Astrocyte (in vitro differentiated cells and primary cell): Measurements from ENCODE around the gene ZDHHC14. TPM values are rescaled to one million over a fixed set of nuclear protein-coding genes. Genes with fewer than 3 reads are reported as not detected.

Experiments
- DNase-seq: peaks from one replicate; pipeline ENCODE4 v3.0.0-alpha.2; 2010; ENCODE audit warnings: low read depth
- FAIRE-seq: peaks from 2 replicates; lab custom pipeline; 2011; peaks lifted over from hg19 to GRCh38; lab: Jason Lieb, UNC
- H2AFZ ChIP-seq: 2 replicates; pipeline ENCODE4 v1.6.0; 2012; ENCODE audit warnings: low read depth, low read length, inconsistent platforms
- H3K27ac ChIP-seq: 2 replicates; pipeline ENCODE4 v1.5.1; 2011; ENCODE audit warnings: low read depth, low read length, inconsistent platforms
- H3K27me3 ChIP-seq: 2 replicates; pipeline ENCODE4 v1.6.0; 2011; ENCODE audit warnings: low read length, inconsistent platforms; ENCODE audit not compliant: insufficient read depth
- H3K36me3 ChIP-seq: 2 replicates; pipeline ENCODE4 v1.5.1; 2011; ENCODE audit warnings: low read length, inconsistent platforms; ENCODE audit not compliant: insufficient read depth
- H3K4me1 ChIP-seq: 2 replicates; pipeline ENCODE4 v1.5.1; 2011; ENCODE audit warnings: low read length, inconsistent platforms; ENCODE audit not compliant: insufficient read depth
- H3K4me2 ChIP-seq: 2 replicates; pipeline ENCODE4 v1.6.0; 2012; ENCODE audit warnings: low read length, inconsistent platforms
- H3K4me3 ChIP-seq: 2 replicates; pipeline ENCODE4 v1.5.1; 2011; ENCODE audit warnings: low read depth, mild to moderate bottlenecking, low read length, inconsistent platforms; ENCODE audit not compliant: insufficient read depth
- H3K79me2 ChIP-seq: 2 replicates; pipeline ENCODE4 v1.6.0; 2012; ENCODE audit warnings: mild to moderate bottlenecking, low read length, inconsistent platforms; ENCODE audit not compliant: insufficient read depth
- H3K9ac ChIP-seq: 2 replicates; pipeline ENCODE4 v1.6.0; 2012; ENCODE audit warnings: mild to moderate bottlenecking, low read length, inconsistent platforms
- H3K9me3 ChIP-seq: 2 replicates; pipeline ENCODE4 v1.5.1; 2012; ENCODE audit warnings: low read depth, mild to moderate bottlenecking, low read length, inconsistent platforms; ENCODE audit not compliant: insufficient read depth
- H4K20me1 ChIP-seq: 2 replicates; pipeline ENCODE4 v1.6.0; 2012; ENCODE audit warnings: low read length, inconsistent platforms; ENCODE audit not compliant: insufficient read depth
- H3K27ac Mint-ChIP-seq: one replicate; pipeline ENCODE4 v1.8.0; 2021; ENCODE audit warnings: mild to moderate bottlenecking, mixed read lengths; ENCODE audit not compliant: unreplicated experiment
- H3K27me3 Mint-ChIP-seq: one replicate; pipeline ENCODE4 v1.8.0; 2021; ENCODE audit warnings: low read depth, mixed read lengths; ENCODE audit not compliant: unreplicated experiment
- H3K36me3 Mint-ChIP-seq: one replicate; pipeline ENCODE4 v1.8.0; 2021; ENCODE audit warnings: low read depth, mixed read lengths; ENCODE audit not compliant: unreplicated experiment
- H3K4me1 Mint-ChIP-seq: one replicate; pipeline ENCODE4 v1.8.0; 2021; ENCODE audit warnings: low read depth, mixed read lengths; ENCODE audit not compliant: unreplicated experiment
- H3K4me3 Mint-ChIP-seq: one replicate; pipeline ENCODE4 v1.8.0; 2021; ENCODE audit warnings: mild to moderate bottlenecking, moderate library complexity, mixed read lengths; ENCODE audit not compliant: unreplicated experiment
- H3K9me3 Mint-ChIP-seq: one replicate; pipeline ENCODE4 v1.8.0; 2021; ENCODE audit warnings: mild to moderate bottlenecking, mixed read lengths; ENCODE audit not compliant: unreplicated experiment
- EZH2 ChIP-seq: IDR thresholded peaks from 2 replicates; pipeline ENCODE4 v1.6.1; 2012; ENCODE audit warnings: mild to moderate bottlenecking, low read length, inconsistent platforms; ENCODE audit not compliant: insufficient read depth
- total RNA-seq: library from RNA; stranded (reverse); gene quantifications from 2 replicates; pipeline ENCODE4 v1.2.1, GENCODE V29; 2021
- TF ChIP-seq, protein P1 (sequence below): IDR thresholded peaks from 2 replicates; pipeline ENCODE4 v1.5.1; 2011; ENCODE audit warnings: low read depth, mild to moderate bottlenecking, inconsistent platforms, low read length, moderate library complexity; ENCODE audit not compliant: insufficient read depth

The ZDHHC14 gene
- total RNA-seq, 1 donor from 2014 or later: 7.2 TPM

DNA sequence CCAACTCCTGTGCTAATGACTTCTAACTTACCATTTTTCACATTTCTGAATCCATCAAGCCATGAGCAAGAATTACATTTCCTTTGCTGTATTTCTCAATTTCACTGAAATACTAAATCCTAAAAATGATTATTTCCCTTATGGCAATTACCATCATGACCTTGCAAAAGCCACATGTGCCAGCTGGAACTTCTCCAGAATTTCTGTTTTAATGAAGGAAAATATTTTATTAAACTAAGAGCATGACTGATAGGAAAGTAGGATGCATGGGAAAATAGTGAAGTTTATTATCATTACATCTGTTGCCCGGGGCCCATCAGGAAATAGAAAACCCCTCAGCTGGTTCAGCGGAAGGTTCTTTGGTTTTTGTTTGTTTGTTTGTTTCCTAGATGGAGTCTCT is 43.2 kb upstream of the ZDHHC14 start:
- Histone ChIP-seq H3K4me3 (no peak overlapping the region), H3K4me2 (no peak overlapping the region), H4K20me1 (no peaks in the 10 kb centered on the region), H3K27me3 (peaks cover 16% of the 10 kb centered on the region), H3K36me3 (no peaks in the 10 kb centered on the region), H3K27ac (no peak overlapping the region), H3K9me3 (no peaks in the 10 kb centered on the region), H3K4me1 (no peaks in the 10 kb centered on the region), H3K9ac (no peak overlapping the region), H3K79me2 (no peaks in the 10 kb centered on the region), H2AFZ (no peak overlapping the region)
- H3K27ac Mint-ChIP-seq: no peak overlapping the region
- H3K9me3 Mint-ChIP-seq: no peaks in the 10 kb centered on the region
- no peak for FAIRE-seq
- peaks cover 9% of the 10 kb centered on the region for H3K27me3 Mint-ChIP-seq
- TF ChIP-seq, protein P1, sequence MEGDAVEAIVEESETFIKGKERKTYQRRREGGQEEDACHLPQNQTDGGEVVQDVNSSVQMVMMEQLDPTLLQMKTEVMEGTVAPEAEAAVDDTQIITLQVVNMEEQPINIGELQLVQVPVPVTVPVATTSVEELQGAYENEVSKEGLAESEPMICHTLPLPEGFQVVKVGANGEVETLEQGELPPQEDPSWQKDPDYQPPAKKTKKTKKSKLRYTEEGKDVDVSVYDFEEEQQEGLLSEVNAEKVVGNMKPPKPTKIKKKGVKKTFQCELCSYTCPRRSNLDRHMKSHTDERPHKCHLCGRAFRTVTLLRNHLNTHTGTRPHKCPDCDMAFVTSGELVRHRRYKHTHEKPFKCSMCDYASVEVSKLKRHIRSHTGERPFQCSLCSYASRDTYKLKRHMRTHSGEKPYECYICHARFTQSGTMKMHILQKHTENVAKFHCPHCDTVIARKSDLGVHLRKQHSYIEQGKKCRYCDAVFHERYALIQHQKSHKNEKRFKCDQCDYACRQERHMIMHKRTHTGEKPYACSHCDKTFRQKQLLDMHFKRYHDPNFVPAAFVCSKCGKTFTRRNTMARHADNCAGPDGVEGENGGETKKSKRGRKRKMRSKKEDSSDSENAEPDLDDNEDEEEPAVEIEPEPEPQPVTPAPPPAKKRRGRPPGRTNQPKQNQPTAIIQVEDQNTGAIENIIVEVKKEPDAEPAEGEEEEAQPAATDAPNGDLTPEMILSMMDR: no peak
- TF ChIP-seq EZH2: no peak
- H3K36me3 Mint-ChIP-seq: no peaks in the 10 kb centered on the region
- no peak for DNase-seq
- no peaks in the 10 kb centered on the region for H3K4me1 Mint-ChIP-seq
- H3K4me3 Mint-ChIP-seq: no peak overlapping the region

DNA sequence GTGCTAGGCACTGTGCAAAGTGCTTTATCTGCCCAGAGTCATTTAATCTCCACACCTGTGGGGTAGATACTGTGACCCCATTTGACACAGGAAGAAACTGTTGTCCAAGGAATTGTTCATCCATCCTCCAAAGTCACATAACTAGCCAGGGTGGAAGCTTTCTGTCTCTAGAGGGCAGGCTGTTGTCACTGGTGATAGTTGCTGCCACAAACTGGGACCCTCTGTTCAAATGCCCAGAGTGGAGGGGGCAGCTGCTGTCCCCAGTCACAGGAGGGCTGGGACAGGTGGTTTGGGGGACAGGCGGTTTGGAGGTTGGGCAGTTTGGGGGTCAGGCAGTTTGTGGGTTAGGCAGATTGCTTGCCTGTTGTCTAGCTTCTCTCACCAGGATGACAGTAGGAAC is 41.6 kb upstream of the ZDHHC14 start:
- Histone ChIP-seq H3K27me3 (peaks cover 13% of the 10 kb centered on the region), H3K36me3 (no peaks in the 10 kb centered on the region), H4K20me1 (no peaks in the 10 kb centered on the region), H2AFZ (no peak overlapping the region), H3K4me3 (no peak overlapping the region), H3K4me2 (no peak overlapping the region), H3K27ac (no peak overlapping the region), H3K79me2 (no peaks in the 10 kb centered on the region), H3K4me1 (no peaks in the 10 kb centered on the region), H3K9me3 (no peaks in the 10 kb centered on the region), H3K9ac (no peak overlapping the region)
- H3K27ac Mint-ChIP-seq: no peak overlapping the region
- H3K9me3 Mint-ChIP-seq: no peaks in the 10 kb centered on the region
- H3K4me3 Mint-ChIP-seq: no peak overlapping the region
- FAIRE-seq: no peak
- no peak for TF ChIP-seq EZH2
- TF ChIP-seq, protein P1: no peak
- peaks cover 7% of the 10 kb centered on the region for H3K27me3 Mint-ChIP-seq
- H3K4me1 Mint-ChIP-seq: peaks cover 2% of the 10 kb centered on the region
- DNase-seq: no peak
- no peaks in the 10 kb centered on the region for H3K36me3 Mint-ChIP-seq

DNA sequence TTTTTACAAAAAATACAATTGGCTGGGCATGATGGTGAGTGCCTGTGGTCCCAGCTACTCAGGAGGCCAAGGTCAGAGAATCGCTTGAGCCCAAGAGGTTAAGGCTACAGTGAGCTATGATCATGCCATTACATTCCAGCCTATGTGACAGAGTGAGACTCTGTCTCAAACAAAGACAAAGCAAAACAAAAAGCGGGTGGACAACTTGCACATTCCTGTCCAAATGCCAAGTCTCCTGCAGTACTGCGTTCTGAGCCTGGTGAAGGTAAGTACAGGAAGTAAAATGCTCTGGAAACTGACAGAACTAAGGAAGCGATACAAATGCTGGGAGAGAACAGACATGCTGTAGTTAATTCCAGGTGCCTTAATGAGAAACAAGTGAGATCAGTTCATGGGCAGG is 37.3 kb upstream of the ZDHHC14 start:
- Mint-ChIP-seq H3K4me3 (no peak overlapping the region), H3K4me1 (peaks cover 2% of the 10 kb centered on the region), H3K27me3 (peaks cover 25% of the 10 kb centered on the region), H3K27ac (no peak overlapping the region), H3K36me3 (no peaks in the 10 kb centered on the region), H3K9me3 (peaks cover 2% of the 10 kb centered on the region)
- Histone ChIP-seq H3K4me3 (no peak overlapping the region), H3K27ac (no peak overlapping the region), H3K36me3 (no peaks in the 10 kb centered on the region), H3K9me3 (no peaks in the 10 kb centered on the region), H4K20me1 (no peaks in the 10 kb centered on the region), H3K4me2 (no peak overlapping the region), H3K27me3 (peaks cover 28% of the 10 kb centered on the region), H3K4me1 (no peaks in the 10 kb centered on the region), H2AFZ (no peak overlapping the region), H3K9ac (no peak overlapping the region), H3K79me2 (no peaks in the 10 kb centered on the region)
- no peak for FAIRE-seq
- no peak for TF ChIP-seq EZH2
- TF ChIP-seq, protein P1: no peak
- DNase-seq: no peak
